PC-3 (cell line): ENCODE data around the gene CLIP3. TPM values are rescaled to one million over a fixed set of nuclear protein-coding genes. Genes with fewer than 3 reads are reported as not detected.

Experiments
- ATAC-seq: fragments of 200-7000 bp; cut with Tn5 transposase; 2 replicates; pipeline ENCODE4 v1.9.1; 2020; ENCODE audit warnings: mild to moderate bottlenecking, moderate library complexity
- BruUV-seq: library from RNA; stranded (reverse); fragments of 400-500 nt; replicated peaks from 2 replicates; lab custom pipeline; 2021; lab: Mats Ljungman, UMichigan
- CTCF ChIA-PET: fragments of 300-600 bp; sonication (Branson Sonifier 250); formaldehyde crosslinking; loops from one replicate; lab custom pipeline; 2022; ENCODE audit warnings: antibody characterized with exemption; lab: Charles Lee
- POLR2A ChIA-PET: fragments of 300-600 bp; sonication (Branson Sonifier 250); formaldehyde crosslinking; loops from one replicate; lab custom pipeline; 2022; ENCODE audit warnings: antibody characterized with exemption; ENCODE audit not compliant: unreplicated experiment; lab: Charles Lee
- DNase-seq: peaks from one replicate; pipeline ENCODE4 v3.0.0-alpha.2; 2015
- H2AFZ ChIP-seq: fragments of 300-600 bp; sonication (generic); 2 replicates; pipeline ENCODE4 v1.6.0; 2016; ENCODE audit warnings: antibody characterized with exemption, low read length
- H3F3A ChIP-seq: fragments of 300-600 bp; sonication (generic); one replicate; pipeline ENCODE4 v1.6.0; 2017; ENCODE audit warnings: antibody characterized with exemption, low read length, control low read depth, mild to moderate bottlenecking; ENCODE audit not compliant: unreplicated experiment
- H3K27ac ChIP-seq: fragments of 300-600 bp; sonication (generic); 2 replicates; pipeline ENCODE4 v1.5.1; 2016; ENCODE audit warnings: mild to moderate bottlenecking, low read length
- H3K27me3 ChIP-seq: fragments of 300-600 bp; sonication (generic); 2 replicates; pipeline ENCODE4 v1.6.1; 2016; ENCODE audit warnings: low read length, mixed read lengths
- H3K36me3 ChIP-seq: fragments of 300-600 bp; sonication (generic); 2 replicates; pipeline ENCODE4 v1.6.1; 2016; ENCODE audit warnings: low read depth, mixed run types, low read length, mixed read lengths
- H3K4me1 ChIP-seq: fragments of 300-600 bp; sonication (generic); 2 replicates; pipeline ENCODE4 v1.5.1; 2016; ENCODE audit warnings: low read length; ENCODE audit not compliant: insufficient read depth
- H3K4me2 ChIP-seq: fragments of 300-600 bp; sonication (generic); 2 replicates; pipeline ENCODE4 v1.6.0; 2016; ENCODE audit warnings: low read length
- H3K4me3 ChIP-seq: fragments of 300-600 bp; sonication (generic); 2 replicates; pipeline ENCODE4 v1.5.1; 2016; ENCODE audit warnings: mild to moderate bottlenecking, low read length, mixed read lengths
- H3K79me2 ChIP-seq: fragments of 300-600 bp; sonication (generic); 2 replicates; pipeline ENCODE4 v1.6.1; 2017; ENCODE audit warnings: low read length, mixed read lengths
- H3K9ac ChIP-seq: fragments of 300-600 bp; sonication (generic); 2 replicates; pipeline ENCODE4 v1.6.0; 2016; ENCODE audit warnings: mild to moderate bottlenecking, low read length
- H3K9me2 ChIP-seq: fragments of 300-600 bp; sonication (generic); replicated peaks from 2 replicates; pipeline ENCODE4 v1.6.1; 2016; ENCODE audit warnings: mixed run types, low read length, mixed read lengths
- H3K9me3 ChIP-seq: fragments of 300-600 bp; sonication (generic); 2 replicates; pipeline ENCODE4 v1.6.1; 2016; ENCODE audit warnings: low read length, mixed read lengths
- H4K20me1 ChIP-seq: fragments of 300-600 bp; sonication (generic); 2 replicates; pipeline ENCODE4 v1.6.1; 2016; ENCODE audit warnings: low read length, mixed read lengths
- CTCF ChIP-seq: fragments of 300-600 bp; sonication (generic); conservative IDR thresholded peaks from 2 replicates; pipeline ENCODE4 v1.5.1; 2017; ENCODE audit warnings: antibody characterized with exemption, low read depth, mild to moderate bottlenecking, low read length
- EZH2 ChIP-seq: fragments of 300-600 bp; sonication (generic); IDR thresholded peaks from one replicate; pipeline ENCODE4 v1.6.1; 2017; ENCODE audit warnings: antibody characterized with exemption, mild to moderate bottlenecking, low read length; ENCODE audit not compliant: unreplicated experiment
- EZH2phosphoT487 ChIP-seq: fragments of 300-600 bp; sonication (generic); IDR thresholded peaks from 2 replicates; pipeline ENCODE4 v1.6.1; 2018; ENCODE audit warnings: mild to moderate bottlenecking, antibody characterized with exemption, low read length, borderline replicate concordance
- intact Hi-C: fragments of 100-400 bp; cut with micrococcal nuclease; formaldehyde crosslinking; loops from 2 replicates; pipeline ENCODE4 v1.9.0; 2023
- total RNA-seq: library from RNA; depleted of rRNA; stranded (reverse); fragments of >200 nt; gene quantifications from 2 replicates; pipeline ENCODE4 v1.2.3, GENCODE V29; 2014

Gene CLIP3
- total RNA-seq, 1 experiment from 2014 or later = 0.07 TPM

GRCh38 chr19:36059180-36059910 lies 26.7 kb upstream of the CLIP3 start:
- BruUV-seq = no TSS peak
- H3K9ac ChIP-seq = no peak overlapping the region
- ChIA-PET CTCF (no interaction called here), POLR2A (no interaction called here)
- no peak overlapping the region for H3K4me2 ChIP-seq
- ATAC-seq (no peak), DNase-seq (no peak)
- peaks cover 7% of the 10 kb centered on the region; the same call in 1 of the 2 replicates for H3K36me3 ChIP-seq
- H4K20me1 ChIP-seq = no peaks in the 10 kb centered on the region
- no peaks in the 10 kb centered on the region for H3K27me3 ChIP-seq
- peaks cover 33% of the 10 kb centered on the region for H3K79me2 ChIP-seq
- no peaks in the 10 kb centered on the region for H3F3A ChIP-seq
- peaks cover 6% of the 10 kb centered on the region for H3K4me1 ChIP-seq
- H3K9me2 ChIP-seq = no peaks in the 10 kb centered on the region
- intact Hi-C loops = loop anchor here (10.0 kb wide), 1 partner anchor 125 kb away; the partner anchor contains the start of gene LRFN3
- H3K27ac ChIP-seq = no peak overlapping the region
- H3K9me3 ChIP-seq = no peaks in the 10 kb centered on the region
- no peak overlapping the region for H2AFZ ChIP-seq
- TF ChIP-seq EZH2 (no peak), EZH2phosphoT487 (no peak), CTCF (no peak)
- H3K4me3 ChIP-seq = no peak overlapping the region

GRCh38 chr19:36058481-36059179 lies 26.0 kb upstream of the CLIP3 start:
- Histone ChIP-seq H3K27me3 (no peaks in the 10 kb centered on the region), H3K4me3 (no peak overlapping the region), H4K20me1 (no peaks in the 10 kb centered on the region), H3K79me2 (peaks cover 33% of the 10 kb centered on the region), H2AFZ (no peak overlapping the region), H3K27ac (no peak overlapping the region), H3K9me2 (no peaks in the 10 kb centered on the region), H3K4me1 (peaks cover 6% of the 10 kb centered on the region), H3K4me2 (no peak overlapping the region), H3K9me3 (no peaks in the 10 kb centered on the region), H3K9ac (no peak overlapping the region), H3K36me3 (peaks cover 7% of the 10 kb centered on the region; the same call in 1 of the 2 replicates), H3F3A (no peaks in the 10 kb centered on the region)
- ATAC-seq (no peak), DNase-seq (no peak)
- TF ChIP-seq CTCF (no peak), EZH2 (no peak), EZH2phosphoT487 (no peak)
- intact Hi-C loops = loop anchor here (10.0 kb wide), 1 partner anchor 124 kb away; the partner anchor contains the start of gene LRFN3
- ChIA-PET POLR2A (no interaction called here), CTCF (no interaction called here)
- BruUV-seq = no TSS peak
